Body of pancreas (tissue), 4 donors: Measurements from ENCODE around the gene SETMAR. TPM values are rescaled to one million over a fixed set of nuclear protein-coding genes. Genes with fewer than 3 reads are reported as not detected.

ENCODE experiments used
- ATAC-seq: fragments of 150-250 bp; one replicate; pipeline ENCODE4 v1.9.1; 2016
- DNase-seq, 4 donors: peaks; one replicate each; pipeline ENCODE4 v3.0.0-alpha.2; 2019
- H3K27ac ChIP-seq, 4 donors: fragments of 200-600 bp; sonication (generic); 1 replicate in 3 of 4; 2 replicates in 1 of 4; pipeline versions ENCODE4 v1.5.1 to v1.6.1; 2016 to 2019; ENCODE audit warnings: mild to moderate bottlenecking in 1 of 4, mixed read lengths in 1 of 4, moderate library complexity in 1 of 4
- H3K27me3 ChIP-seq, 2 donors: fragments of 200-600 bp; sonication (generic); one replicate each; pipeline ENCODE4 v1.6.0; 2016; ENCODE audit warnings: mild to moderate bottlenecking in 1 of 2
- H3K36me3 ChIP-seq, 2 donors: fragments of 200-600 bp; sonication (generic); replicated peaks in 1 of 2; 2 replicates each; pipeline ENCODE4 v1.5.1; 2016; ENCODE audit warnings: low read depth in 2 of 2; ENCODE audit not compliant: insufficient read depth in 1 of 2
- H3K4me1 ChIP-seq: fragments of 200-600 bp; sonication (generic); one replicate; pipeline ENCODE4 v1.6.0; 2016
- H3K4me3 ChIP-seq, 2 donors: fragments of 200-600 bp; sonication (generic); 1 replicate in 1 of 2; 2 replicates in 1 of 2; pipeline ENCODE4 v1.5.1; 2016 to 2019
- H3K9me3 ChIP-seq, 3 donors: fragments of 200-600 bp; sonication (generic); 1 replicate in 2 of 3; 2 replicates in 1 of 3; pipeline ENCODE4 v1.5.1; 2016
- POLR2A ChIP-seq, 3 donors: fragments of 450-650 bp; IDR thresholded peaks; one replicate each; pipeline ENCODE4 v1.6.1; 2016; ENCODE audit warnings: antibody characterized with exemption in 3 of 3, mild to moderate bottlenecking in 2 of 3
- WGBS, 2 donors: methylation state at CpG; one replicate each; pipeline ENCODE4 v1.1.5; 2017; 5-methylcytosine and 5-hydroxymethylcytosine counted together
- intact Hi-C: fragments of 100-400 bp; cut with DNase I; formaldehyde crosslinking; loops from one replicate; pipeline ENCODE4 v1.15.1; 2023
- total RNA-seq, 2 donors: library from RNA; depleted of rRNA; stranded (reverse); fragments of >200 nt; gene quantifications; one replicate each; pipeline ENCODE4 v1.1.0, GENCODE V29; 2016
- TF ChIP-seq, protein P1 (sequence below), 7 experiments: fragments of 450-650 bp in 4 of 7; fragments of 200-600 bp in 3 of 7; sonication (generic) in 3 of 7; IDR thresholded peaks; one replicate each; pipeline ENCODE4 v1.5.1; 2016 to 2019; ENCODE audit warnings: antibody characterized with exemption in 7 of 7

SETMAR gene
- total RNA-seq, 2 donors from 2014 or later = 14.5 to 27.0 TPM

DNA sequence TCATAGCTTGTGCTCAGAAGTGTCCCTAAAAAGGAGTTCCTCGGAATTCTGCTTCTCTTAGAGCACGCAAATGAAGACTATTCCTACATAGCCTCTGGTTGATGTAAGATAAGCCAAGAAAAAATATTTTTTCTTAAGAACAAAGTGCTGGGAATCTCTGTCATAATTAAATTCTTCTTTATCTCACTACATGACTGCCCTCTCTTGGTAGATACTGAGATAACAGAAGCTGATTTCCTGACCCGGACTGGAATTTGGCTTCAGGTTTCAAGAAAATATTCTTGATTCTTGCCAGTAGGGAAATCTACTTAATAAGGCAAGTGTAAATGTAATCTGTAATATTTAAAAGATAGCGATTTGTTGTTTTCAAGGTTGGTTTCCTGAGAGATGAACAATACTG is 31.3 kb upstream of the SETMAR start:
- Histone ChIP-seq H3K4me1 (no peaks in the 10 kb centered on the region), H3K36me3 (no peaks in the 10 kb centered on the region), H3K27me3 (no peaks in the 10 kb centered on the region), H3K27ac (no peak overlapping the region), H3K4me3 (no peak overlapping the region), H3K9me3 (no peaks in the 10 kb centered on the region)
- DNase-seq = no peak
- ATAC-seq = no peak
- no peak for TF ChIP-seq POLR2A (IDR thresholded peaks at IDR 0.05)
- TF ChIP-seq, protein P1, sequence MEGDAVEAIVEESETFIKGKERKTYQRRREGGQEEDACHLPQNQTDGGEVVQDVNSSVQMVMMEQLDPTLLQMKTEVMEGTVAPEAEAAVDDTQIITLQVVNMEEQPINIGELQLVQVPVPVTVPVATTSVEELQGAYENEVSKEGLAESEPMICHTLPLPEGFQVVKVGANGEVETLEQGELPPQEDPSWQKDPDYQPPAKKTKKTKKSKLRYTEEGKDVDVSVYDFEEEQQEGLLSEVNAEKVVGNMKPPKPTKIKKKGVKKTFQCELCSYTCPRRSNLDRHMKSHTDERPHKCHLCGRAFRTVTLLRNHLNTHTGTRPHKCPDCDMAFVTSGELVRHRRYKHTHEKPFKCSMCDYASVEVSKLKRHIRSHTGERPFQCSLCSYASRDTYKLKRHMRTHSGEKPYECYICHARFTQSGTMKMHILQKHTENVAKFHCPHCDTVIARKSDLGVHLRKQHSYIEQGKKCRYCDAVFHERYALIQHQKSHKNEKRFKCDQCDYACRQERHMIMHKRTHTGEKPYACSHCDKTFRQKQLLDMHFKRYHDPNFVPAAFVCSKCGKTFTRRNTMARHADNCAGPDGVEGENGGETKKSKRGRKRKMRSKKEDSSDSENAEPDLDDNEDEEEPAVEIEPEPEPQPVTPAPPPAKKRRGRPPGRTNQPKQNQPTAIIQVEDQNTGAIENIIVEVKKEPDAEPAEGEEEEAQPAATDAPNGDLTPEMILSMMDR (IDR thresholded peaks at IDR 0.05) = peak in 5 of 7 experiments; percentile 22 to 35 (median 28)
- intact Hi-C loops = no loop called here
- WGBS, 2 donors = 44 to 49% methylated on average over 4 of the region's 4 CpGs

DNA sequence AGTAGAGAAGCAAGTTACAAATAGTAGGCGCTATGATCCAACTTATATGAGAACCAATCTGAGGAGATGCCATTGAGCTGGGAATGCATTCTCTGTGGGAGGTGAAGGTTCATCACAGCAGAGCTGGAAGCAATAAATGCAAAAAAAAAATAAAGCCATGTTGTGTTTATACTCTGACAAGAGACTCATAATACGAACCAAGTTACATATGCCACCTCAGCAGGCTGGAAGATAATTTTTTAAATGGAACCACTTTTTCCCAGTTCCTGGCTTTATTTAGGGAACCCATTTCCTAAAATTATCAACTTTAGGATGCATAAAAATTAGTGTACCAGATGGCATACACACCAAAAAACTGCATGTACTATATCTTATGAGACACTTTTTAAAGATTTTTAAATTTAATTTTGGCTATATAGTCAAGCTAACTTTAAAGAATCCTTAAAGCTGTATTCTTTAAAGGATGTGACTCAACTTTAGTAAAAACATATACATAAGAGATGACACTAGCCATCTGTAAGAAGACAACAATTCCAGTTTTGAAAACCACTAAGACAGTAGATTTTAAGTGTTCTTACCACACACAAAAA is 23.6 kb upstream of the SETMAR start:
- no peak for DNase-seq
- H3K4me3 ChIP-seq = no peak overlapping the region
- no peak overlapping the region for H3K27ac ChIP-seq
- TF ChIP-seq, protein P1 (IDR thresholded peaks at IDR 0.05) = no peak
- TF ChIP-seq POLR2A (IDR thresholded peaks at IDR 0.05) = no peak
- H3K4me1 ChIP-seq = no peaks in the 10 kb centered on the region
- H3K27me3 ChIP-seq = no peaks in the 10 kb centered on the region
- H3K36me3 ChIP-seq = no peaks in the 10 kb centered on the region
- intact Hi-C loops = no loop called here
- no peak for ATAC-seq
- H3K9me3 ChIP-seq = no peaks in the 10 kb centered on the region
- 88 to 94% methylated on average over 2 of the region's 2 CpGs for WGBS, 2 donors

DNA sequence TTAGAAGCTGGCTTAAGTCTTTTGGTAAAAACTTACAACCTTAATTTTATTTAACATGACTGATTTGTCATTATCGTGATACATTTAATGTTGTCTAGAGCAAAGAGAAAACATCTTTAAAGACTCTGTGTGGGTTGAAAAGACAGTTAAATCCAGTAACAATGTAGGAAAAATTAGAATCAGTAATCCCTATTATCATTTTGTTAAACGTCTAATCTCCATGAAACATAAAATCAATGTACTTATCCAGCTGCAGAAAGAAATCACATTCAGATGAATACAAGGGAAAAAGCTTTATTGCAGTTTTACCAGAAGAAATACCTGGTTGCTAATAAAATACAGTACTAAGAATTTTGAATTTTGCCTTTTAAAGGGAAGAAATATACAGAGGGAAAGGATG is 21.2 kb upstream of the SETMAR start:
- ATAC-seq (no peak), DNase-seq (no peak)
- Histone ChIP-seq H3K36me3 (no peaks in the 10 kb centered on the region), H3K4me1 (no peaks in the 10 kb centered on the region), H3K27ac (no peak overlapping the region), H3K27me3 (no peaks in the 10 kb centered on the region), H3K9me3 (no peaks in the 10 kb centered on the region), H3K4me3 (no peak overlapping the region)
- WGBS, 2 donors = 45 to 51% methylated on average over 2 of the region's 2 CpGs
- TF ChIP-seq, protein P1 (IDR thresholded peaks at IDR 0.05) = no peak
- no peak for TF ChIP-seq POLR2A (IDR thresholded peaks at IDR 0.05)
- intact Hi-C loops = no loop called here

DNA sequence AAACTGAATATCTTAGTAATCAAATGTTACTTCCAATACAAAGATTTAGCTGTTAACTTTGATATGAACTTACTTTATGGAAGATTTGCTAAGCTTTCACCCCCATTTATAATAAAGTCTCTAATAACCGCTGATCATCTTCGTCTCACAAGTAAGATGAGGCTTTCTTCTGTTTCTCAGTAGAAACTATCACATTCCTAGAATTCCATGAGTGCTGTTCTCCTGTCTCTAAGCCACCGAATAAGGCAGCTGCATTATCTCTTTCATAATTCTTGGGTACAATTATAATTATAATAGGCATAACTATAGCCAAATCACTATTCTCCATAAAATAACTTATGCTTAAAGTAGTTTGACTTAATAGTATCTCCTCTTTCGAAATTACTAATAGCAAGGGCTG is 18.3 kb upstream of the SETMAR start:
- no peak for DNase-seq
- H3K4me3 ChIP-seq = no peak overlapping the region
- H3K4me1 ChIP-seq = no peaks in the 10 kb centered on the region
- no peaks in the 10 kb centered on the region for H3K27me3 ChIP-seq
- H3K9me3 ChIP-seq = no peaks in the 10 kb centered on the region
- TF ChIP-seq, protein P1 (IDR thresholded peaks at IDR 0.05) = no peak
- TF ChIP-seq POLR2A (IDR thresholded peaks at IDR 0.05) = no peak
- no peaks in the 10 kb centered on the region for H3K36me3 ChIP-seq
- WGBS, 2 donors = 67 to 70% methylated on average over 4 of the region's 4 CpGs
- intact Hi-C loops = loop anchor here (5.0 kb wide), 1 partner anchor 1083 kb away; no protein-coding TSS in a partner anchor
- no peak overlapping the region for H3K27ac ChIP-seq
- ATAC-seq = no peak

DNA sequence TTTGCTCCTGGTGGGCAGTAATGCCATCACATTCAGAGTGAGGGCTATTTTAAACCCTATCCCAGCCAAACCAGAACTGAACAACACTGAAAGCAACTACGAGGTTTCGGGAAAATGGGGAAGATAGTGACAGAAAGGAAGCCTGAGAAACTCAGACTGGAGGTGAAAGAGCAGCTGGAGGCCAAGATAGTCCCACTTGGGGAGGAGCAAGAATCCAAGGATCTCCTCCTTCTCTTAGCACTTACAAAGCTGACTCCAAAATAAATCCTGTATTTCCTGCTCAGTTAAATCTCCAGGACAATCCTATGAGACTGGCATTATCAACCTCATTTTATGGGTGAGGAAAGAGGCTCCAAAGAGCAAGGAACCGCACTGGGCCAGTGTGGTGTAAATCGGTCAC is 14.1 kb upstream of the SETMAR start:
- ATAC-seq = no peak
- intact Hi-C loops = loop anchor here (5.0 kb wide), 1 partner anchor 1087 kb away; no protein-coding TSS in a partner anchor

More for the DNA sequence above, 14.1 kb upstream of the SETMAR start:
- H3K27ac ChIP-seq = no peak overlapping the region
- no peak for DNase-seq
- H3K4me3 ChIP-seq = no peak overlapping the region
- no peaks in the 10 kb centered on the region for H3K27me3 ChIP-seq
- no peaks in the 10 kb centered on the region for H3K4me1 ChIP-seq
- H3K36me3 ChIP-seq = no peaks in the 10 kb centered on the region
- TF ChIP-seq POLR2A (IDR thresholded peaks at IDR 0.05) = no peak
- TF ChIP-seq, protein P1 (IDR thresholded peaks at IDR 0.05) = no peak
- 62 to 65% methylated on average over 4 of the region's 4 CpGs for WGBS, 2 donors
- no peaks in the 10 kb centered on the region for H3K9me3 ChIP-seq
